NCI-H146 (cell line): ENCODE data around the gene PPIL6.
"Not testable (repeated sequence)": the region's sequence is repeated elsewhere in the genome, so short reads cannot be mapped to it uniquely, and the experiment has no call there.

ENCODE experiments used
- DNase-seq: peaks from one replicate; lab custom pipeline; 2025; lab: John Stamatoyannopoulos, UW

PPIL6 gene

DNA sequence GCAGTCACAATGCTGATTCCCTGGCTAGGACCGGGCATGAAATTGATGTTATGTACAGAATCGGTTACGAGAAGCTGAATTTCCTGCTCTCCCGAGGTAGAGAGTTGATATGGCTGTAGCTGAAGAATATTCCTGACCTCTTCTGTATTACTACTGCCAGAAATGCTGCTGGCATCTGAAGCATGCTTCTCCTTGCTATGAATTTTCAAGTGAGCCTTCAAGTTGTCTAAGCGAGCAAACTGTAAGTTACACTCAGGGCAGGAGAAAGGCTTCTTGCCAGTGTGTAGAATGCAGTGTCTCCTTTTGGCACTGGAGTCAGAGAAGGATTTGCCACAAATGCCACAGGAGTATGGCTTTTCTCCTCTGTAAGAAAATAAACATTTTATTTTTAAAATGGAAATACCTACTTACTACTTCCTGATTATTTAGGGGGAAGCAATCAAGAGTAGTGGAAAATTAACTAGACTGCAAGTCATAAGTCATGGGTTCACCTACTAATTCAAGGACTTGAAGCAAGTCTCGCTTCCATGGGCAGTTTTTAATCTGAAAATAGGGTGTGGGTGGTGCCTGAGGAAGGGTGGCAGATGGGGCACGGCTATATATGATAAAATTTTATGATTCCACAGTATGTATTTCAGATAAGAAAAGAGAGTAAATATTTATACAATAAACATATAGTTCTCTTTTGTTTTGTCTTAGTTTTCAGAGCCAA, 25.9 kb upstream of the PPIL6 start:
- no peak for DNase-seq

DNA sequence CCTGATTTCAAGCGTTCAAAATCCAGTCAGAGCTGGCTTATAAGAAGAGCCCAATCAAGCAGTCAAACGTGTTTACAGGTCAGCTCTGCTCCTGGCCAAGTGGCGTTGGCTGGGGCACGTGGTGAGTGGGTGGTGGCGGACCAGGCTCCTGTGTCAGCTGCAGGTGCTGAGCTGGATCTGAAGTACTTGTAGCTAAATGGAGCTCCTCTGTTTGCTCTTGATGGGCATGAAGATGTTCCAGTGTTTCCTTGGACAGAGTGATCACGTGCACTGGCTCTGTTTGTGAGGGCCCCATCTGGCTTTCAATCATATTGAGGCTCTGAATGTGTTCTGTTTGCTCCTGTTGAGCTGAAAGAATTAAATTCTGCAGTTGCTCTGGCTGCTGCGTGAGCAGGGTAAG, 25.3 kb upstream of the PPIL6 start:
- peak; percentile 28 for DNase-seq

DNA sequence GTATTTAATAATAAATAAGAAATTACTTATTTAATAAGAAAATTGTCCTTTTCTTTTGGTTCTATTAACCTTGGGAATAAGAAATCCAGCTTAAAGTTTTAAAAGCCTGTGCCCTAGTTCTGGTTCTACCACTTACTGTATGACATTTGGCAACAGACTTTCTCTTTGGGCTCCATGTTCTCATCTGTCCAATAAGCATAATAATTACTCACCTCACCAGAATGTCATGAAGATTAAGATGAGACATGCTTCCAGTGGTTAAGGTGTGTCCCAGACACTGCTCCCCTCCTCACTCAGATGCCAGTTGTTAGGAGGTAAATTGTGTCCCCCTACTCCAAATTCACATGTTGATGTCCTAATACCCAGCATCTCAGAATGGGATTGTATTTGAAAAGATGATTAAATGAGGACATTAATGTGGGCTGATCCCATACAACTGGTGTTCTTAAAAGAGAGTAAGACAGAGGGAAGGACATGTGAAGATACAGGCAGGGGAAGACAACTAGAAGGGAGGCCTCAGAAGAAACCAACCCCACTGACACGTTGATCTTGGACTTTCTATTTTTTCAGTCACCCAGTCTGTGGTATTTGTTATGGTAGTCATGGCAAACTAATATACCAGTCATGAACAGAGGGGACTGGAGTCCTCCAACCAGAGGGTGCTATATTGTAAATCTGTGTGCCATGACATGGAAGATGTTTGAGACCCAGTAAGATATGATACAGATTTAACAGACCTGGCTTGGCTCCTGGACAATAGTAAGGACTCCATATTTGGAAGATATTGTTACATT, 21.5 kb upstream of the PPIL6 start:
- no peak for DNase-seq

DNA sequence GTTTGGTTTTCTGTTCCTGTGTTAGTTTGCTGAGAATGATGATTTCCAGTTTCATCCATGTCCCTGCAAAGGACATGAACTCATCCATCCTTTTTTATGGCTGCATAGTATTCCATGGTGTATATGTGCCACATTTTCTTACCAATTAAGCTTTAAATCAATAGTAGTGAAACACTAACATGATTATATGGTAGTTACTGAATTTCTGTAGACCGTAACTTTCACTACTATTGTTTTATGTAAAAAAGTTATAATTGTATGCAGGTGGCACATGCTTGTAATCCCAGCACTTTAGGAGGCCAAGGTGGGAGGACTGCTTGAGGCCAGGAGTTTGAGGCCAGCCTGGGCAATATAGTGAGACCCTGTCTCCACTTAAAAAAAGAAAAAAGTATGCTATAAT, 20.8 kb upstream of the PPIL6 start:
- not testable (repeated sequence) for DNase-seq

DNA sequence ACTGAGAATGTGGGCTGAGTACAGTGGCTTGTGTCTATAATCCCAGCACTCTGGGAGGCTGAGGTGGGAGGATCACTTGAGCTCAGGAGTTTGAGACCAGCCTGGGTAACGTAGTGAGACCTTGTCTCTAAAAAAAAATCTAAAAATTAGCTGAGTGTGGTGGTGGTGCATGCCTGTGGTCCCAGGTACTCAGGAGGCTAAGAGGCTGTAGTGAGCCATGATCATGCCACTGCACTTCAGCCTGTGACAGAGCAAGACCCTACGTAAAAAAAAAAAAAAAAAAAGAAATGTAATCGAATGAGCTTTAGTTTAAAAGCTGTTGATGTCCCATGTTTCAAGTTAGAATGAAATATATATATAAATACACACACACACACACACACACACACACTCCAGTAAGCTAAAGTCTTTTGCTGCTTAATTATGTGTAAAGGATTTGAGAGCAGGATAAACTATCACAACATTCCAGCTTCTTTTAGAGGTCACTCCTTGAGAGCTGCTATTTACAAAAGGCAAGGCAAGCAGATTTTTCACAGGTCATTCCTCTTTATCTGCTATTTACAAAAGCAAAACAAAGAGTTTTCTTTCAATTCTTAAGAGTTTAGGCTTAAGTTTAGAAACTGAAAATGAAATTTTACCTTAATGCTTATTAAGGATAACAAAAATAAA, 19.9 kb upstream of the PPIL6 start:
- DNase-seq, result no peak

DNA sequence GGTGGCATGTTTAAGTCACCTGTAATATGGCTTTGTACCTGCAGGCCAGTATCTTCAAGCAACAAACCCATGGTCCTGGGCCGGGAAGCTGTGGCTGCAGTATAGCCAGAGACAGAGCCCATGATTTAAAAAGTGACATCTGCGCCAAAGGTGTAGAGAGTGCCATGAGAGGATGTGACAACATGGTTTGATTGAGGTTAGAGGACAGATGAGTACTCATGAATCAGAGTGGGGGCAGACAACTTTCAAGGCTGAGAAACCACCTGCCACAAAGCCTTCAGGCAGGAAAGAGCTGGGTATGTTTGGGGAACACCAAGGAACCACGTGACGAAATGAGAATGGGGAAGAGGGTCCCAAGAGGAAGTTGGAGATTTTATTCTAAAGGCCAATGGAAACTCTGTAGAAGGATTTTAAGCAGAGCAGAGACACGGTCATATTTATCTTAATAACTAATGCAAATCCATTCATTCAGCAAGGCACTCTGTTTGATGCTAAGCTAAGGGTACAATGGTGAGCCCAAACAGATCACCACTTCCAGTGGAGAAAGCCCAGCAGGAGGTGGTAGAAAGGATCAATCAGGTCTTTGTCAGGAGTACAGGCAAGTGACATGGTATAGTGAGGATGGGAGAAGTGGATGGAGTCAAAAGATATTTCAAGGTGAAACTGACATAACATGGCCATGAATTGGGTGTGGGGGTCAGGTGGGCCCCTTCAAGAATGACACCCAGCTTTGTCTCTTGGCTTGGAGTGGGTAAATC, 18.5 kb upstream of the PPIL6 start:
- peak; percentile 78 for DNase-seq

DNA sequence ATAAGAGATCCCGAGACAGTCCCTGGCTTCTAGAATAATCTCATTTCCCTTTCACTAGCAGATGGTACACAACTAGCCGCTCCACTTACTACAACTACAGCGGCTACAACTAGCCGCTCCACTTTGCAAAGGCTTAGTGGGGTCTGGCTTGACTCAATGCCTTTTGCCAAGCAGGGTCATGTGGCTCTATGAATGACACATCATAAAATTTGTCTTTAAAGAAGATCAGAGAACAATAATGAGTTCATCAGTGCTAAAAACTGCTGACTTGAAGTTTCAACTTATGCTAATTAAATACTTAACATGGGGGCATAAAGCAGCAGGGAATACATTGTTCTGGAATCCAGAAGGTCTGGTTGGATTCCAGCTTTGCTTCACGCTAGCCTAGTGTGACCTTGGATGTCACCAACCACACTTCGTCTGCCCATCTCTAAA, 17.2 kb upstream of the PPIL6 start:
- no peak for DNase-seq

DNA sequence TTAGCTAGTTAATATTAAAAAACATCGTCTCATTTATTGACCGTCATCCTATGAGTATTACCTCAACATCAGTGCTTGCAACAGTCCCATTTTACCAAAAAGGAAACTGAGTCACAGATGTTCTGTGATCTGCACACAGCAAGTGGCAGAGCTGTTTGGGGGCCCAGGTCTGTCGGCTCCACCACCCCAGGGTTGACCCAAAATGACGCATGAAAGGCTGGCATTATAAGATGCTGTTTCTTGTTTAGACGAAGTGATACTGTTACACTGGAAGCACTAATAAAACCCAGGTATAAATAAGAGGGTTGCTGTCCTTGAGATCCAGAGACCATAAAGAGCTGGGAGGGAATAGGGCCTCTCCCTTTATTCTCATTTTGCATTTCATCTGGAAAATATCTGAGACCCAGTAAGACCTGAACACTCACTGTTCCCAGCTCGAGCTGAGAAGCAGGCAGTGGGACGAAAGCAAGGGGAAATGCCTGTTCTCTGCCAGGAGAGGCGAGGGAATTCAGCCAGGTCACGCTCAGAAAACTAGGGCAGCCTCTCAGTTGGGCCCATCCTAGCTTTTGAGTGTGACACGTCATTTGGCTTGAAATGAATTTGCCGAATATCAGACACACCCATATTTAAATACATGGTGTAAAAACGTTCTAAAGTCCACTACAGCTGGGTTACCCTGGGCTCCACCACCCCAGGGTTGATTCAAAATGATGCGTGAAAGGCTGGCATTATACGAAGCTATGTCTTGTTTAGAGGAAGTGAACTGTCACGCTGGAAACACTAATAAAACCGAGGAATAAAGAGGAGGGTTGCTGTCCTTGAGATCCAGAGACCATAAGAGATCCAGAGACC, 16.5 kb upstream of the PPIL6 start:
- DNase-seq, result no peak

DNA sequence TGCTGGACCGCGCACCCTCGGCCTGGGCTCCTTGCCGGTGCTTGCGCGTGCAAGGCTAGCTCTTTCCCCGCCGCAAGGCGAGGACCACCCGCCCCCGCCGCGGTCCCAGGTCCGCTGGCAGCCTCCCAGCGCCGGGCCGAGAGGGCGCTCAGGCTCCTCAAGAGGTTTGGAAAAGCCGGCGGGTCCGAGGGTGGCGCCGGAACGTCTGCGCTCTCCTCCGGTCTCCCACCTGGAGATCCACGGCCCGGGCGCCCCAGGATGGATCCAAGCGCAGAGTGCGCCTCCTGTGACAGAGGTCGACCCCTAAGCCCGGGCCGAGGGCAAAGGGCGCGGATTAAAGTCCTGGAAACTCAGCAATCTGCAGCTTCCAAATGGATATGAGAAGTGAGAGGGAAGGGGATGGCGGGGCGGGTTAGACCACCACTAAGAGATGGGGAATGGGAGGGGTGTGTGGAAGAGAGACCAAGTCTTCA, 15.7 kb upstream of the PPIL6 start:
- DNase-seq, result no peak

DNA sequence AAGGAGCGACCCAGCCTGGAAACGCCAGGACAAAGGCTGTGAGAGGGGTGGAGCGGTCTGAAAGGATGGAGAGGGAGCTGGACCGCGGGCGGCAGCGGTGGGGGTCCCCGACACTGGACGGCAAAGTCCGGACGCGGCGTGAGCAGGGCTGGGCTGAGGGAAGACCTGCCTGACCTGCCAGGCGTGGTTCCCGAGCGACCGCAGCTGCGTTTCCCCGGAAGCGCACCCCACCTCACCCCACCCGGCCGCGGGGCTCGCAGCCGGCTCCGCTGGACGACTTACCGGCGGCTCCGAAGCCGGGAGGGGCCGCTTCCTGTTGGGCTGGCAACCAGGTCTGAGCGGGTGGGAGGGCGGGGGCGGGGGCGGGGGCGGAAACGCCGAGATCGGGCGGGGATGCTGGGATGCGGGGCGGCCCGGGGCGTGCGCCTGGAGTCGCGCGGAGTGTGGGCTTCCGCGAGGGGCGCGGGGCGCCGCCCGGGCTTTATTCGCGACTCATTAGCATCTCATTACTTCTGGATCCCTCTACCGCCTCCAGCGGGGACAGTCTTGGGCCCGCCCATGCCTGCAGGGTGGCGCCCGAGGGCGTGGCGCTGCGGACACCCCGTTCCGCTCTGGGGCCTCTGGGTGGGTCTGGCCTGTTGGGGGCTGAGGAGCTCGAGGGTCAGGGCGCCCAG, 15.1 kb upstream of the PPIL6 start, which contains the start of gene MICAL1:
TSS of gene MICAL1 (minus strand) at position 336 of the 674 bp plus-strand sequence. CDS start 1,576 bp downstream, outside the sequence.
- peak; percentile 86 for DNase-seq

DNA sequence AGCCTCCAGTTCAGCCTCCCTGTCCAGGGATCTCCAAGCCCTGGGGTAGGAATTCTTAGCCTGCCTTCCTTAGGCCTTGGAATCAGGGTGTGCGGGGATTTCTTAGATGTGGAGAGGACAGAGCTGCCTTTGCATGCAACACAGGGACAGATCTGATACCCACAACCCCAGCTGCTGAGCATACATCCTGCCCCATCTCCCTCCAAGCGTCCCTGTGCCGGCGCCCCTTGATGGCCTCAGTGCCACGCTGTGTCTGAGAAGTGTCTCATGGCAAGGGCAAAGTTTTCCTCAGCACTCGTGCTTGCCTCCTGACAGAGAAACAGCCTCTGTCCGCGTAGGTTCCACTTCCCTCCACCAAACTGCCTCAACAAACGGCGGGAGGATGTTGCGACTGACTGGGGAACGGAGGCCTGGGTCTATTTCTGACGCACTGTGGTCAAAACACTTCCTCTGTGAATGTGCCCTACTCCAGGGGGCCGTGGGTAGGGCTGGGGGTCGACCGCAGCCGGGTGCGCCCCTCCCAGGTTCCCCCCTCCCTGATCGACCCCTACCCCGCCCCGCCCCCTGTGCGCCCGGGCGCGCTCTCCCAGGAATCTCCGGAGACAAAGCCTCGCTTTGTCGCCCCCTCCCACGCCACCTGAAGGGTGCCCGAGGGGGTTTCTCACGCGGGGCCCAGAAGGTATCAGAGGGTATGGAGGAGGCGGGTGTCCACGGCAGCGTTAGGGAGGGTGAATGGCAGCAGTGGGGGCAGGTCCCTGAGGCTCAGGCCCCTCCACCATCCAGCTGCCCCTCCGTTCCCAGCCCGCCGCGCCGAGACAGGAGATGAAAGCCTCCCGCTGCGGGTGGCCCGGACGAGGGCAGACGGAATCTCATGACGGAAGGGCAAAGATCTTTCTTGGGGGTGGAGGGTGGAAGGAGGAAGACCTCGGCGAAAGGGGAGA, 14.3 kb upstream of the PPIL6 start:
- peak; percentile 68 for DNase-seq

DNA sequence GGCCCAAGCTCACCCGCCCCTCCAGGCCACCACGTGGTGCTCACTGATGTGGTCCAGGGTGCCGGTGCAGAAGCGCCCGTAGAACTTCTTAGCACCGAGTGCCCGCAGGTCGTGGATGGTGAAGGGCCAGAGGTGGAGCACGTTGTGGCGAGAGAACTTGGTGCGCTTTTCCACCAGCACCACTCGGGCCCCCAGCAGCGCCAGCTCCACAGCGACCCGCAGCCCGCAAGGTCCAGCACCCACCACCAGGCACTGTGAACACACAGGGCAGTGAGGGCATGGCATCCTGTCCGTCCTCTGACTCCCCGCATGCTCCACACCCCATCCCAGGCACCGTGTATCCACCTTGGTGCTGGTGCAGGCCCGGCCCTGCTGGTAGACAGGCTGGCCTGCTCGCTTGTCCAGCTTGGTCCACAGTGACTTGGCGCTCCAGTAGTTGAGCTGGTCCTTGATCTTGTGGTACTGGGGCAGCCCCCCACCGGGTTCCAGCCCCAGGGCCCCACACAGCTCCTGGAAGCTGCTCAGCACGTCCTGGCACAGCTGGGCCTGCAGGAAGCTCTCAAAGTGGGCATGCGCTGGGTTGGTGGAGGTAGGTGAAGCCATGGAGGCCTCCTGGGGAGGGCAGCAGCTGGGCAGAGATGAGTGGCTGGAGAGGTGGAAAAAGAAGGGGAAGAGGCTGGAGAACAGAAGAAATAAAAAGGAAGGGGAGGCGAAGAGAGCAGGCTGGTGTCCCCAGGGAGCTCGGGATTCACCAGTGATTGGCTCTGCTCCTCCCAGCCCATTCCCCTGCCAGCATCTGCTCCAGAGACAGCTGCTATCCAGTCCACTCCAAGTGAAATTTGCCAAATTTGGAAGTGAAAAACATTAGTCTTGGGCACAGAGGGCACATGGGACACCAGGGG, 13.4 kb upstream of the PPIL6 start:
- DNase-seq, result no peak

DNA sequence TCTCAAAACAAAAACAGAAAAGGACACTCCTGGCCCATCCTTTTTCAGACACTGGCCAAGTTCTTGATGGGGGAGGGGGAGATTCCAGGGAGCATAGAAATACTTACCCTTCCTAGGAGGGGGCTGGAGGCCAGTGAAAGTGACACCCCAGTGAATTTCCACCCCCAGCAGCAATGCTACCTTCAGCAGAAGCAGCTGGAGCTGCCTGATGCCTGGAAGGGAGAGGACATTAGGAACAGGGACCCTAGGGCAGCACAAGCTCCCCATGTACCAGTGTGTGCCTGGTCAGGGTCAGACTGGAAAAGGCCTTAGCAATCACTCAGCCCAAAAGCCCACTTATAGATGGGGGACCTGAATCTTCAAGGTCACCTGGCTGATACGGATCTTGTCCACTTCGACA, 12.7 kb upstream of the PPIL6 start:
- no peak for DNase-seq

DNA sequence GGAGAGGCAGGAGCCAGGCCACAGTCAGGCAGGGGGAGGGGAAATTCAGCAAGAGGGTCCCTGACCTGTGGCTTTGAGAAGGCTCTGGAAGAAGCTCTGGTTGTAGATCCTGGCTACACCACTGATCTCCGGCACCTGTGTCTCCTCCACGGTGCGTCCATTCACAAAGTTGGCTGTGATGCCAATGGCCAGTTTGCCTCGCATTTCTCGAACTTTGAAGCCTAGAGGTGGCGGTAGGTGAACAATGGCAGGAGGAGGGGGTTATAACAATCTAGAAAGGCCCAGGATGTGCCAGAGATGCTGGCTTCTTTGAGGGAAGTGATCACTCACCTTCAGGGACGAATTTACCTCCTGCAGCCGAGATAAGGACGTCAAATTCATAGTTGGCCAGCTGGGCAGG, 11.8 kb upstream of the PPIL6 start:
- no peak for DNase-seq

DNA sequence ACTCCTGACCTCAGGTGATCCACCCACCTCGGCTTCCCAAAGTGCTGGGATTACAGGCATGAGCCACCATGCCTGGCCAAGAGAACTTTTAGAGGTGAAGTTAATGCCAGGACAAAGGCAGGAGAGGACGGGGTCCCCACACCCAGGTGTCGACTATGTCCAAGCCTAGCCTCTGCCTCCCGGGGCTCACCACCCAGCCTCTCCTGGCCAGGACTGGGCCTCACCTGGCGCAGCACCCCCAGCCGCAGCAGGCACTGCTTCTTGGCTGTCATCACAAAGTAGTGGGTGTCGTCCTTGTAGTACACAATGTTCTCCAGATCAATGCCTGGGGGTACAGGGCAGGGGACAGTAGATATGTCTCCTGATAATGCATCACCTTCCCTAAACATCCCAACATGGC, 10.9 kb upstream of the PPIL6 start:
- DNase-seq, result no peak

DNA sequence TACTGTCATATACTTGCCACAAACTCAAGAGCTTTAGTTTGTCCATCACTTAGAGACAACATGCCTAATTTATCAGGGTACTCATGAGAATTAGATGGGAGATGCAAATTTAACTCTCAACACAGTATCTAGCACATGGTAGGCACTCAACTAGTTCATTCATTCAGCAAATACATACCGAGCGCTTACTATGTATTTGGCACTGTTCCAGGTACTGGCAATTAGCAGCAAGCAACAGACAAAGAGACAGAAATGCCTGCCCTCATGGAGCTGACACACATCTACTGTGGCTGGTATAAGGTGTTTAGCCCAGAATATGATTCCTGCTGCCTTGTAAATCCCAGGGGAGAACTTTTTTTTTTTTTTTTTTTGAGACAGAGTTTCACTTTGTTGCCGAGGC, 10.4 kb upstream of the PPIL6 start:
- no peak for DNase-seq

DNA sequence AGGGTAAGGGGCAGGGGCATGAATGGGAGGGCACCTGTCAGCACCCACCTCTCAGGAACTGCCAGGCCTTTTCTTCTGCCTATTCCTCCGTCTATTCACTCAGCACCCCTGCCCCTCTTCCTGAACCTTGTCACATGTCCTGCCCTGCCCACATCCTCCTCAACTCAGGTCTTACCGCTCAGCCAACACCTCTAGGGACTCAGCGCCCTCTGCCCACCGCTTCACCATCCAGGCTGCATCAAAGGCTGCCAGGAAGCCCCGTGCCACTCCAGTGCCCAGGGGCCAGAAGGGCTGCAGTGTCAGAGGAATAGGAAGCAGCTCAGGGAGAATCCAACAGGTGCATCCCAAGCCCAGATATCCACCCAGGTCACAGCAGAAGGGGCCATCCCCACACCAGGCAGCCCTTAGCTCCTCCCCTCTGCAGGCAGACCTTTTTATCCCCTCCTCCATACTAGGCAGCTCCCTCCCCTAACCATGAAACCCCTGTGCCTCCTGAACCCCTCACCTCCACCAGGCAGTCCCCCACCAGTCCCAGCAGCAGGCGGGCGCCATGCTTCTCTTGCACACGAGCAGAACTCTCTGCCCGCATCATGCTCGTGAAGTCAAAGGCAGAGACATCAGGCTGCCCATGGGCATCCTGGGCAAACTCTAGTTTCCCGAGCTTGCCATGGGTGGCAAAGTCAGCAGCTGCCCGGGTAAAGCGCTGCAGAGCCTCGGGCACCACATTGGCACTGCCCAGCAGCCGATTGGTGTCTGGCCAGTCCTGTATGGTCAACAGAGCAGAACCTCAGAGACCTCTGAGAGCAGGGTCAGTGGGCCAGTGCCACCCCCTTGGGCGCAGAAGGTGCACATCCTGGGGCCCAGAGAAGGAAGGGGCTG, 9.6 kb upstream of the PPIL6 start:
- DNase-seq, result no peak
